AG08396 (cell line): Measurements from ENCODE around the gene SETD3.

ENCODE experiments used
- DNase-seq: peaks from one replicate; pipeline ENCODE4 v3.0.0; 2012; ENCODE audit warnings: low spot score, mixed read lengths

Gene SETD3

GRCh38 chr14:99459481-99460100 is 21.1 kb downstream of the SETD3 start:
- no peak for DNase-seq

GRCh38 chr14:99454246-99454645 is 26.4 kb downstream of the SETD3 start:
- DNase-seq: no peak

DNA sequence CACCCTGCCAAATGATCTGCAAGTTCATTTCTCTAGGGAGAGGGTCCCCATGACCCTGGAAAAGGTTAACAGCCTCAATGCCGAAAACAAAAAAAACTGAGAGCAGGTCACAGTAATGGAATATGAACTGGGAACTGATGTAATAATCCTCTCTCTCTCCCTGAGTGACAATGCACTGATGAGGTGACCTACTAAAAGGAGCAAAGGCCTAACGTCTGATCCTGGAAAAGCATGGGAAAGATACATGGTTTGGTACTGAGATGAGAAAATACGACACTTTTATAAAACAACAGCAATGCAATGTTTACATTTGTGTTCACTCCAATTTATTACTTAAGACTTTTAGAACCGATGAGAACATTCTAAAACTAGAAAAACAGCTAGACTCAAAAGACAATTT is 27.7 kb downstream of the SETD3 start:
- no peak for DNase-seq

- DNase-seq: no peak
These were observed 29.4 kb downstream of the SETD3 start for GRCh38 chr14:99451234-99451633.

DNA sequence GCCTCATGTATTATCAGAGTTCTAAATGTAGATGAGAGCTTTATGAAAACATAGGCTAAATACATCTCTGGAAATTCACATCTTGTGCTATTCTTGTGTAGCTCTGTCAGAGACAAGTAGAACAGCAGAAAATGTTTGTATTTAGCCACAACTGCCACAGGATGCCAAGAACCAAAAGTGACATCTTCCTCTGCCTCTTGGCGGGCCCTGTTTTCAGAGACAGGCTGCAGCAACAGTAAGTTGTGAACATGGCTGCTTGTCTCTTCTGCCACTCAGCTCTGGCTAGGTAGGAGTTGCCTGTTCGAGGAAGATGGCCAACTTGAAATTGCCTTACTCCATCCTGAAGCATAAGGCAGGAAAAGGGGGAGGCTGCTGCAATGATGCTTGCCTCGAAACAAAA is 30.4 kb downstream of the SETD3 start:
- DNase-seq: no peak

DNA sequence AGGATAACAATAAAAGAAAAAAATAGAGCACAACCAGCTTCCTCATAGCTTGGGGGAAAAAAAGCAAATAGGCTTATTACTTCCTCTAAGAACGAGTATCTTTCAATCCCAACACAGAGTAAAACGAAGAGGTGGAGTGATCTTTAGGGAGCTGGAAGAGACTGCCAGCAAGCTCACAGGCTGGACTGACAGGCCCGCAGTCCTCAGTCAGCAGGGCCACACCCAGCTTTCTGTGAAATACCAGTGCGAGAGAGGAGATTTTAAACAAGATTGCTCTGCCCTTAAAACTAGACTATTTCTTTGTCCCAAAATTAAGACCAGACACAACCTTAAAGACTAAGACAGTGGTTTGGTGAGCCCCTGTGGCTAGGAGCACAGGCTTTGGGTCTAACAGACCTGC is 32.9 kb downstream of the SETD3 start:
- DNase-seq: no peak

DNA sequence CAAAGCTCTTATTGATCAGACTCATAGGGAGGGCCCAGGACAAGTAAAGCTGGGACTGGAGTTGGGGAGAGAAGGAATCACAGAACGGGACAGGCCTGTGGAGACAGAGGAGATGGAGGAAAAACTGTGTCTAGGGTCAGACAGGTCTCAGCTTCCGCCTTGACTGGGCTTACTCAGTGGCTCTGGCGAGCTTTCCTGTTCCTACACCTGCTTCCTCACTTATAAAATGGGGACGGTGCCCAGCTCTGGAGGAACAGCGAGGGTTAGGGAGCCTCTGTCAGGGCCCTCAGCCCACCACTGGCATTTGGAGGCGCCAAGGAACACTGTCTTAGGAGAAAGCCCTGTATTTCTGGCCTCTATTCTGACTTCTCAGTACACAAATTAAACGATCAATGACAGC is 34.7 kb downstream of the SETD3 start:
- no peak for DNase-seq

GRCh38 chr14:99441918-99442317 is 38.7 kb downstream of the SETD3 start:
- DNase-seq: no peak

GRCh38 chr14:99441157-99441870 is 39.3 kb downstream of the SETD3 start:
- no peak for DNase-seq

- DNase-seq: no peak
These were observed 40.4 kb downstream of the SETD3 start for GRCh38 chr14:99440278-99440677.

- no peak for DNase-seq
These were observed 43.0 kb downstream of the SETD3 start for GRCh38 chr14:99437706-99438105.

DNA sequence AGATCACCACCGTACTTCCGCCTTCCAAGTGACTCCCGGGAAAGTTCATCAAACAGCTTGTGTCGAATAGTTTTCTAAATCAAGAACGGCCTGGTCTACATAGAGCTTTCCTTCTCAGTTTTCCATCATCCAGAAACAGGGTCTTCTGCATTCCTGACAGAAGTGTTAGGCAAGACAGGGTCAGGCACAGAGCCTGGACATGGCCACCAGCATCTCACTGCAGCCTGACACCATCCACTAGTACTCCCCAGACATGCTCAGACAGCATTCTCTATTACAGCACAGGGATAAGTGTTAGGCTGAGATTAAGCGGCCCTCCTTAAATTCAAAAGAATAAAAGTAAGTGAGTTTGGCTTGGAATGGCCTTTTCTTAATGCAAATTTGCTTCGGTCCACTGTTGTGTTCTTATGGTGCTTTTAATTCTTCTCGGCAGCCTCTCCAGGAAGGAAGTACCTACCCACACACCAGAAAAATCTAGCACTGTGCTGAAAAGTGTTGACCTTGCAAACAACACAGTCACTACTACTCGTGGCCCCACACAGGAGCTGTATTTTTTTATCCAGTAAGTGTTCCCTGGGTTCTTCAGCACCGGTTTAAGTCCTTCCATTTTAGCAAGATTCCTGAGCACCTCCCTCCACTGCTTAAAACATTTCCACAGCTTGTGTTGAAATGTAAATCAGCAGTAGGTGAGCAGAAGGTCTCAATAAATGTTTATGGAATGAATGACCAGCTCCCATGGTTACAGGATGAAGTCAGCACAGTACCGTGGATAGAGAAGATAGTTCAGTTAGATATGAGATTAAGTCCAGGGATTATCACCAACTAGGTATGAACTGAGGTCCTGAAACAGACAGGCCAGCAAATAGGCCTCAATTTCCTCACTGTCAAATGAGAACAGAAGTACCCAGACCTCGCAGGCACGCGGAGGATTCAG is 44.1 kb downstream of the SETD3 start:
- DNase-seq: peak; percentile 22

DNA sequence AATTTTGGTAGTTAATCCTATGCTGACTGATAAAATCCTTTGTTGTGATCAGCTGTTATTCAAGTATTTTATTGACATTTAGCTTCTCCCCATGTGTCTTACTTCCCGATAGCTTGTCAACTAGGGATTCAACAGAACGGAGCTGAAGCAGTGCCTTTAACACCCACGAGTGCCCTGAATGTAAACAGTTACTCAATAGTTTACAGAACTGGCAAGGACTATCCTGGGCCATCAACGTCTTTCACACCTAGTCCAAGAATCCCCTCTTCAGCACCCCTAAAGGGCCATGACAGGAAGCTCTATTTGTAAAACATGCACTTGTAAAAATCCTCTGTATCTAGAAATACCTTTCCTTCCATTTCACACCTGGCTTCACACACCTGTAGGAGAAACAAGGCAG is 45.3 kb downstream of the SETD3 start:
- no peak for DNase-seq

GRCh38 chr14:99432485-99432884 is 48.2 kb downstream of the SETD3 start:
- DNase-seq: no peak

- no peak for DNase-seq
These were observed 48.7 kb downstream of the SETD3 start for GRCh38 chr14:99431986-99432385.

GRCh38 chr14:99430491-99430890 is 50.2 kb downstream of the SETD3 start:
- DNase-seq: no peak

DNA sequence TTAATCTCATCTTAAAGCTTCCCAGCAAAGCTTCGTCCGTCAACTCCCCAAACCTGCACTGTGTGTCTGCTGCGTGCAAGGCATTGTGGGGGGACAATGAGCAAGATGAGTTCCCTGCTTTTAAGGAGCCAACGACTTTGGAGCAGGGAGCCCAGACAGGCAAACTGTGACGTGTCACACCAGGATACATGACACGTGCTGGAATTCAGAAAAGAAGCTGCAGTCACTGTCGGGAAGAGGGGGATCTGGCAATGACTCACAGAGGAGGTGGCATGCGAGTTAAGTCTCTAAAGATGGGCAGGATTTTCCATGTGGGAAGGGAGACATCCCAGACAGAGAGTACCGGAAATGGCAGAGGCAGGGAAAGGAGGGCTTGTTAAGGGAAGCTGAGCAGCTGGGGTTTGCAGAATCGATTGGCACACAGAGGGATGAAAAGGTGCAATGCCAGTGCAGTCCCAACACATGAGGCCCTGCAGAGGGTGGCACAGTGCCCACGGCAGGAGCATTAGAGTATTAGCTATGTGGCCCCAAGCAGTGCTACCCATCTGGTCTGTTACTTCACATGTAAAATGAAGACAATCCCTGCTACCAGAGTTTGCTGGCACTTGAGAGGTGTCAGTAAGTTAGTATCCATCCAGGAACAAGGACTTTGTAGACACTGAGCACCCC is 52.9 kb downstream of the SETD3 start:
- DNase-seq: no peak

DNA sequence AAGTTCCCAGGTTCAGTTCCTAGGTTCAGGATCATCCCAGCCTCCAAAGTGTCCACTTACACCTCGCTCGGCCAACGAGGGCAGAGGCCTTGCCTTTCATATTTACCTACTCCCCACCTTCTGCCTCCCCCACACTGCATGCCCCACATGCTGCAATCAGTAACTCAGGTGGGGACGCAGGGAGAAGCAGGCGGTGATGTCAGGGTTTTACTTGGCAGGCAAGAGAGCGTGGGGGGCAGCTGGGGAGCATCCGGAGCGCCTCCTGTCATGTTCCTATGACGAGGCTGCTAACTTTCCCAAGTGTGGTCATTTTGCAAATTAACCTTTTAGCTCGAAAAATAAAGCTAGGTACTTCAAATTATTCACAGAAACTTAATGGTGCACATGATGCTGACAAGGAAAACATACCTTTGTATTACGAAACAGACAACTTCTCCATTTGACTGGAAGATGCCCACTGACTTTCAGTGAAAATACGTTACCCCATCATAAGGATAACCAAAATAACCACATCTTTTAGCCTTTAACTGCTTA is 53.8 kb downstream of the SETD3 start:
- no peak for DNase-seq

DNA sequence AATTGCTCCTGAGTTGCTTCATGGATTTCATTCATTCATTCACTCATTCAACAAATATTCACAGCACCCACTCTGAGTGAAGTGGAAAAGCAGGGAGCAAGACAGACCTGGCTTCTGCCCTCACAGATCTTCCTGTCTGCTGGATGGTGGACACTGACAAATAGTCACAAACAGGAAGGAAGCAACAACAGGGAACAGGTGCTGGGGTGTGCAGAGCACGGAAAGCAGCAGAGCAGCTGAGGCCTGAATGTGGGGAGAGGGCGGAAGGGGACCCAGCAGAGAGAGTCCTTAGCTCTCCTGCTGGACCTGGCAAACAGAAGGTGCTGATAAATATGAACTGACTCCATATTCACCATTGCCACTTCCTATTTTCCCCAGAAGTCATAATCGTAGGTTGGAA is 54.4 kb downstream of the SETD3 start:
- DNase-seq: no peak

- DNase-seq: no peak
These were observed 55.4 kb downstream of the SETD3 start for GRCh38 chr14:99425272-99425681.

GRCh38 chr14:99424306-99424877 is 56.3 kb downstream of the SETD3 start:
- no peak for DNase-seq

DNA sequence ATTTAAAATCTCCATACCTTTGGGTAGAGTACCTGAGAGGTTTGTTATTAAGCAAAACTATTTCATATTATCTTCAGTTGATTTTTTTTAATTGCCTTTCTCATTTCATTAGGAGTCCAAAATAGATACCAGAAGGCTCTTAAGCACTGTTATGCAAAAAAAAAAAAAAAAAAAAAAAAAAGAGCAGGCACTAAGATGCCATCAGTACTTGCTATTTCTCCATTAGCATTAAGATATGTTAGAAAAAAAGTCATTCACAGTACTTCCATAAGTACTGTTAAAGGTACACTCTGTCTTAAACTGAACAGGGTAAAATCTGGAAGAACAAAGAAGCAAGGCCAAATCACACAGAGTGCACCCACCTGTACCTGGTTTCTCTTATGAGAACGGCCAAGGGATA is 57.2 kb downstream of the SETD3 start:
- no peak for DNase-seq
